ENCODE measurements around the gene CDRT15.

Gene CDRT15

DNA sequence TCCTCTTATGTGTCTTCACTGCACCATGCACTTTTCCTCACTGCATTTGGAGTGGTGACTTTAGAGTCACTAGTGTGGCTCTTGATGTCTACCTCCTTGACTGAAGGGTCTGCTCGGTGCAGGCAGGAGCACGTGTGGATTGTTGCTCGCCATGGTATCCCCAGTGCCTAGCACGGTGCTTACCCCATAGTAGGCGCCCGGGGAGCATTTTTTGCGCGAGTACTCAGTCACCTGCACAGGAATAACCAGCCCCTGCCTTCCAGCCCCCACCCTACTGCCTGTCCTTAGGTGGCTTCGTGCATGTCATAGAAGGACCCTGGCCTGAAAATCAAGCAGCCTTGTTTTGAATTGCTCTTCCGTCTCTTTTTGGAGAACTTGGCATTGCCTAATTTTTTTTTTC, 31.3 kb downstream of the CDRT15 start:
- H3K4me3 ChIP-seq (ENCODE audit: low read length) = no peak overlapping the region
- H3K36me3 ChIP-seq (ENCODE audit: control insufficient read depth, insufficient read depth, low read length) = no peaks in the 10 kb centered on the region
- no peak overlapping the region for H3K9ac ChIP-seq (ENCODE audit: low read length)
- no peaks in the 10 kb centered on the region for H3K9me3 ChIP-seq (ENCODE audit: control insufficient read depth, low read length)
- no peaks in the 10 kb centered on the region for H3K27me3 ChIP-seq (ENCODE audit: control insufficient read depth, insufficient read depth, low read length)
- H3K4me1 ChIP-seq (ENCODE audit: control insufficient read depth, insufficient read depth, low read length) = peaks cover 27% of the 10 kb centered on the region

DNA sequence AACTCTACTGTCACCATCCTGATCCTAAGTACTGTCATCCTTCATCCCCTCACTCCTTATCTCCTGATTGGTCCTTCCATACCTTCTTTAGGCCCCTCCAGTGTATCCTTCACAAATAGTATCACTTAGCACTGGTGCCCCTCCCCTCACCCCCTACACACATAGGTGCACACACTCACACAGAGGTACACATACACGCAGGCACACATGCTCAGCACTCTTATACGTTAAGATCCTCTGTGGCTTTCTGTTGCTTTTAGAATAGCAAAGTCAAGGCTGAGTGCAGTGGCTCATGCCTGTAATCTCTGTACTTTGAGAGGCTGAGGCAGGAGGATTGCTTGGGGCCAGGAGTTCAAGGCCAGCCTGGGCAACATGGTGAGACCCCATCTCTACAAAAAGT, 32.1 kb downstream of the CDRT15 start:
- no peaks in the 10 kb centered on the region for H3K36me3 ChIP-seq (ENCODE audit: control insufficient read depth, insufficient read depth, low read length)
- no peak overlapping the region for H3K4me3 ChIP-seq (ENCODE audit: low read length)
- peaks cover 27% of the 10 kb centered on the region for H3K4me1 ChIP-seq (ENCODE audit: control insufficient read depth, insufficient read depth, low read length)
- H3K9me3 ChIP-seq (ENCODE audit: control insufficient read depth, low read length) = no peaks in the 10 kb centered on the region
- no peak overlapping the region for H3K9ac ChIP-seq (ENCODE audit: low read length)
- H3K27me3 ChIP-seq (ENCODE audit: control insufficient read depth, insufficient read depth, low read length) = no peaks in the 10 kb centered on the region

DNA sequence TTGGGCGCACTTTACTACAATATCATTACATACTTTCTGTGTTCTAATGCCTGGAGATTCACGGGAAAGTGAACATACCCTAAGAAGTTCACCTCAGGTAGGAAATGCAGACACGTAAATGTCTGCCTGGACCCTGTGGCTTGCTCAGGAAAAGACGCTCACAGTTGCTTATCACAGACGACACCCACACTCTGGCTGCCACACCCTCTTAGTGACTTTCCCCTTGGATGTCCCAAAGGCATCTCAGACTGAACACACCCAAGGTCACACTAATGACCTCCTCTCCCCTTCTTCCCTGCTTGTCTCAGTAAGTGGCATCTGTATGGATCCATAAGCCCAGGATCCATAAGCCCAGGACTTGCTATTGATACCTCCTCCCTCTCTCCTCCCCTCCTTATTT, 32.6 kb downstream of the CDRT15 start:
- Histone ChIP-seq H3K9me3 (ENCODE audit: control insufficient read depth, low read length) (no peaks in the 10 kb centered on the region), H3K36me3 (ENCODE audit: control insufficient read depth, insufficient read depth, low read length) (no peaks in the 10 kb centered on the region), H3K4me1 (ENCODE audit: control insufficient read depth, insufficient read depth, low read length) (peaks cover 27% of the 10 kb centered on the region), H3K4me3 (ENCODE audit: low read length) (no peak overlapping the region), H3K9ac (ENCODE audit: low read length) (no peak overlapping the region), H3K27me3 (ENCODE audit: control insufficient read depth, insufficient read depth, low read length) (no peaks in the 10 kb centered on the region)

DNA sequence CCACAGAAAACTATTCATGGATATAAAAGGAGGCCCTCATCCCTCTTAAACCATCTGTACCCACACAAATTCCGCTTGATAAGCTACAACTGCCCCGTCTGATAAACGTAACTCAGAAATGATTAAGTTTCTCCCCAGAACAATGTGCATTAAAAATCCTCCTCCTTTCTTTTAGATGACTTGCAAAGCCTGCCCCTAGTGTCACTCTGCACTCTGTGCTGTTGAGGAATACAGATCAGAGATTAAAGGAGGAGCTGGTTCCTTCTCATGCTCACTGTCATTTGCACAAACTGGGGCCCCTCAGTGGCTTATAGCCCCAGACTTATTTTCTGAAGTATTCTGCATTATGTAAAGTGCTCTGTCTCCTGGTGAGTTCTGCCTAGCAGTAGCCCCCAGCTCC, 33.3 kb downstream of the CDRT15 start:
- H3K36me3 ChIP-seq (ENCODE audit: control insufficient read depth, insufficient read depth, low read length) = no peaks in the 10 kb centered on the region
- no peaks in the 10 kb centered on the region for H3K27me3 ChIP-seq (ENCODE audit: control insufficient read depth, insufficient read depth, low read length)
- no peak overlapping the region for H3K4me3 ChIP-seq (ENCODE audit: low read length)
- H3K4me1 ChIP-seq (ENCODE audit: control insufficient read depth, insufficient read depth, low read length) = peaks cover 29% of the 10 kb centered on the region
- no peak overlapping the region for H3K9ac ChIP-seq (ENCODE audit: low read length)
- H3K9me3 ChIP-seq (ENCODE audit: control insufficient read depth, low read length) = no peaks in the 10 kb centered on the region

DNA sequence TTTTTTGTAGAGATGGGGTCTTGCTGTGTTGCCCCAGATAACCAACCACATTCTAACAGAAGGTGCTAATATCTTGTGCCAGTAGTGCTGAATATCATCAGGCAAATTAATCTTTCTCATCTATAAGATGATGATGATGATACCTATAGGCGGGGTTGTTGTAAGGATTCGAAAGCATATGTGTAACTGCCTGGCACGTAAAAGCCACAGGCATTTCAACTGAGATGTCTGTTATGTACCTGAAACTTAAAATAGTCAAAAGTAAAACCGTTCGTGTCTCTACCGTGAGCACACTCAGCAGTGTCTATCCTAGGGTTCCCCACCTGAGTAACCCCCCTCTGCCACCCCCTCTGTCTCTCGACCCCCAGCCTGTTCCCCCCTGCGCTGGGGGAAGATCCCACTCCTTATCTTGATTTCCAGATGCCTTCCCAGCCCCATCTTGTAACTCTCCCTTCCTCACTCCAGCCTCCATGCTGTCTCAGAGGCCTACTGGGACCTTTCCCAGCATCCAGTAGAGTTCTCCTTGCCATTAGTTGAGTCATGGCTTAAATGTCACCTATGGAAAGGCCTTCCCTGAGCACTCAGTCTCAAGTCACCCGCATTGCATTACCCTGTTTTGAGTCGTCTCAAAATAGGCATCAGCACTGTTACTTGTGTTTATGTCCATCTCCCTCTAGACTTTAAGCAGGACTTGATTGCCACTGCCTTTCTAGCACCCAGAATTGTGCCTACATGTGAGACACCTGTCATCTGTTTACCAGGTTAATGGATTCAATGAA, 34.1 kb downstream of the CDRT15 start:
- Histone ChIP-seq H3K4me3 (ENCODE audit: low read length) (no peak overlapping the region), H3K9me3 (ENCODE audit: control insufficient read depth, low read length) (no peaks in the 10 kb centered on the region), H3K9ac (ENCODE audit: low read length) (no peak overlapping the region), H3K27me3 (ENCODE audit: control insufficient read depth, insufficient read depth, low read length) (no peaks in the 10 kb centered on the region), H3K36me3 (ENCODE audit: control insufficient read depth, insufficient read depth, low read length) (no peaks in the 10 kb centered on the region), H3K4me1 (ENCODE audit: control insufficient read depth, insufficient read depth, low read length) (peaks cover 36% of the 10 kb centered on the region)

DNA sequence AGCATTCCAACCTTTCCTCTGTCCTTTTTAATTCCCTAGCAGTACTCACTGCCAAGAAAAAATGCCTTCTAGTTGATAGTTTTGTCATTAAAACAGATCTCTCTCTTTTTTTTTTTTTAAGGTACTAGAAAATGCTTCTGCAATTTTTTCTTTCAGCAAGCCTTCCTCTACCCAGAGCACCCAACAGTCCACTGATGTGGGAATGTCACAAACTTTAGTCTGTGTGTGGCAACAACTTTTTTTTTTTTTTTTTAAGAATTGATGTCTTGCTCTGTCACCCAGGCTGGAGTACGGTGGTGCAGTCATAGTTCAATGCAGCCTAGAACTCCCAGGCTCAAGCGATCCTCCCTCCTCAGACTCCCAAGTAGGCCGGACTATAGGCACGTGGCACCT, 34.7 kb downstream of the CDRT15 start:
- H3K27me3 ChIP-seq (ENCODE audit: control insufficient read depth, insufficient read depth, low read length) = no peaks in the 10 kb centered on the region
- no peak overlapping the region for H3K4me3 ChIP-seq (ENCODE audit: low read length)
- H3K4me1 ChIP-seq (ENCODE audit: control insufficient read depth, insufficient read depth, low read length) = peaks cover 36% of the 10 kb centered on the region
- H3K36me3 ChIP-seq (ENCODE audit: control insufficient read depth, insufficient read depth, low read length) = no peaks in the 10 kb centered on the region
- no peaks in the 10 kb centered on the region for H3K9me3 ChIP-seq (ENCODE audit: control insufficient read depth, low read length)
- no peak overlapping the region for H3K9ac ChIP-seq (ENCODE audit: low read length)

DNA sequence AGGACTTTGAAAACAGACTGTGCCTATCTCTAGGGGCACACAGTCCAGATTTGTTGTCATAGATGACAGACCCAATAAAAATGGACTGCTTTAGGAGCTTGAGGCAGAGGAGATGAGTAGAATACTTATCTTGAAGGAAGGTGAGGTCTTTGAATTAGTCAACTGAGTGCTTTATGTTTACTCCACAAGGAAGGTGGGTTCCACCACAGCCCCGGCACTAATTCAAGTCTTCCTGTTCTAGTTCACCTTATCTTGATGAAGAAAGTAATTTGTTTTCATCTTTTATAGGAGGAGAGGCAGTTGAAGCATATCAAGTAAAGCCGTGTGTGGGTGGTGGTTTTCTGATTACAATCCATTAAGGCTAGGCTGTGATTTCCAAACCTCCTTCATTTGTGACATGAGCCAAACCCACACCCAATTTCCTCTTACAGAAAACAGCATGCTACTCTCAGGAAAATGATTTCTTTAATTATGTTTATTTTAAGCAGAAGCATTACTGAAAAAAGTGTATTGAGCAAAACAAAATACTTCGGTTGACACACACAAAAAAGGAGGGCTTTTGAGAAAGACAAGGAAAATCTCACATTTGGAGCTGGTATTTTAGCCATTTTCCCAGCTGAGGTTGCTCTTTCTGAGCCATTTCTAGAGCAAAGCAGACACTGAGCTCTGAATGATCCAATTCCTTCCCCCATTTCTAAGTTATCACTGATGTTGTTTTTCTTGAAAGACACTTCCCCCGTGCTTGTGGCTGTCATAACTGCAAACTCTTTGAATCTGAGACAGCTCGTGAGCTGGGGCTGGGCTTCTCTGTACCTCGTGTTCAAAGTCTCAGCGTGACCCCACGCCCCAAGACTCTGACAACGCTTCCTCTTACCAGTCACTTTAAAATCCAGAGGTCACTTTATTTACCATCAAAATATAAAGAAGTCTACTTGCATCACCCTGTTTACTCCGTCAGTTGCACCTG, 35.4 kb downstream of the CDRT15 start:
- Histone ChIP-seq H3K4me3 (ENCODE audit: low read length) (no peak overlapping the region), H3K27me3 (ENCODE audit: control insufficient read depth, insufficient read depth, low read length) (no peaks in the 10 kb centered on the region), H3K4me1 (ENCODE audit: control insufficient read depth, insufficient read depth, low read length) (peaks cover 30% of the 10 kb centered on the region), H3K9me3 (ENCODE audit: control insufficient read depth, low read length) (no peaks in the 10 kb centered on the region), H3K36me3 (ENCODE audit: control insufficient read depth, insufficient read depth, low read length) (no peaks in the 10 kb centered on the region), H3K9ac (ENCODE audit: low read length) (no peak overlapping the region)

DNA sequence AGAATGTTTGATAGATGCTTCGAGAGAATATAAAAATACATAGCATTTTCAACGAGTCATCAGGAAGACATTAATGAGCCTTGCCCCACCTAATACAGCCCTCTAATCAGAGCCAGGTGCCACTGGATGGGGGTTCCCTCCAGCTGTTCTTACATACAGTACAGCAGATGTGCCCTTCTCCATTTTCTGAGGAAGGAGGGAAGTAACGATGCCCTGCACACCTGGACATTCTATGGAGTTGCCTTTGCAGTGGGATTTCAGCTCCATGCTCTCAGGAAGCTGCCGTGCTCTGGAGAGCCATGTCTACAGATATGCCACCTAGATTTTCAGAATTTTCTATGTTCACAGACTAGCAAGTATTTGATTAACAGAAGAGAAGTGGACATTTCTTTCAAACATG, 36.3 kb downstream of the CDRT15 start:
- Histone ChIP-seq H3K4me3 (ENCODE audit: low read length) (no peak overlapping the region), H3K36me3 (ENCODE audit: control insufficient read depth, insufficient read depth, low read length) (no peaks in the 10 kb centered on the region), H3K27me3 (ENCODE audit: control insufficient read depth, insufficient read depth, low read length) (no peaks in the 10 kb centered on the region)

DNA sequence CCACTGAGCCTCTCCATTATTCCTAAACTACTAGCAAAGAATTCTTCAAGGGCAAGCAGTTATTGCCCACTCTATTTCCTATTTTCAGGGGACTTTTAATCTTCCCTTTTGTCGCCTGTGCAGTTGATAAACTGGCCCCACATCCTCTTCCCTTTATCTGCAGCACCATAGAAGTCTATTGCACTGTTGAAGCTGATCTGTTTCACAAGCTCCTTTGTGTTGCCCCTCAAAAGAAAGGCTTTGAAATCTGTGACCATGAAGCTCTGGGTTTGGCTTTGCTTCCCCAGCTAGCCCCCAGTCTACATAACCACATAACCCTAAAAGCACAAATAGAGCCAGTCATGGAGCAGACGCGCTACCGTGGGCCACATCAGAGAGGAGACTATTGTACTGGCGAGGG, 37.1 kb downstream of the CDRT15 start:
- Histone ChIP-seq H3K36me3 (ENCODE audit: control insufficient read depth, insufficient read depth, low read length) (no peaks in the 10 kb centered on the region), H3K4me1 (ENCODE audit: control insufficient read depth, insufficient read depth, low read length) (peaks cover 22% of the 10 kb centered on the region), H3K4me3 (ENCODE audit: low read length) (no peak overlapping the region), H3K9me3 (ENCODE audit: control insufficient read depth, low read length) (no peaks in the 10 kb centered on the region), H3K9ac (ENCODE audit: low read length) (no peak overlapping the region), H3K27me3 (ENCODE audit: control insufficient read depth, insufficient read depth, low read length) (no peaks in the 10 kb centered on the region)

More for the DNA sequence above, 36.3 kb downstream of the CDRT15 start:
- Histone ChIP-seq H3K9me3 (ENCODE audit: control insufficient read depth, low read length) (no peaks in the 10 kb centered on the region), H3K9ac (ENCODE audit: low read length) (no peak overlapping the region), H3K4me1 (ENCODE audit: control insufficient read depth, insufficient read depth, low read length) (peaks cover 23% of the 10 kb centered on the region)

DNA sequence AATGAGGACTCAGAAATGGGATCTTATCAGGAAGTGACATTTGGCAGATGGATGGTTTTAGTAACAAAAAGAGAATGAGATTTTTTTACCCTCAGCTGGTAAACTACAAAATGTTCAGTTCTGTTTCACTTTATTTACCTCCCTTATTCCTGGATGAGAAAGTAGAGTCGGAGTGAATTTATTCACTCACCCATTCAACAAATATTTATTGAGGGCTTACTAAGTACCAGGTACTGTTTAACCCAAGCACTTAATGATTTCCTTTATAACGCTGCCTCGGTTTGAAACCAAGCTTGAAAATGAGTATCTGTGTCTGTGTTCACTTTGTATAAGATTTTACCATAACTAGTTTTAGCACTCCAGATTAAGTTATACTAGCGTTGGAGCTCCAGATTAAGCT, 38.1 kb downstream of the CDRT15 start:
- H3K4me3 ChIP-seq (ENCODE audit: low read length) = no peak overlapping the region
- no peaks in the 10 kb centered on the region for H3K36me3 ChIP-seq (ENCODE audit: control insufficient read depth, insufficient read depth, low read length)
- no peaks in the 10 kb centered on the region for H3K27me3 ChIP-seq (ENCODE audit: control insufficient read depth, insufficient read depth, low read length)
- peaks cover 22% of the 10 kb centered on the region for H3K4me1 ChIP-seq (ENCODE audit: control insufficient read depth, insufficient read depth, low read length)
- H3K9ac ChIP-seq (ENCODE audit: low read length) = no peak overlapping the region
- no peaks in the 10 kb centered on the region for H3K9me3 ChIP-seq (ENCODE audit: control insufficient read depth, low read length)

DNA sequence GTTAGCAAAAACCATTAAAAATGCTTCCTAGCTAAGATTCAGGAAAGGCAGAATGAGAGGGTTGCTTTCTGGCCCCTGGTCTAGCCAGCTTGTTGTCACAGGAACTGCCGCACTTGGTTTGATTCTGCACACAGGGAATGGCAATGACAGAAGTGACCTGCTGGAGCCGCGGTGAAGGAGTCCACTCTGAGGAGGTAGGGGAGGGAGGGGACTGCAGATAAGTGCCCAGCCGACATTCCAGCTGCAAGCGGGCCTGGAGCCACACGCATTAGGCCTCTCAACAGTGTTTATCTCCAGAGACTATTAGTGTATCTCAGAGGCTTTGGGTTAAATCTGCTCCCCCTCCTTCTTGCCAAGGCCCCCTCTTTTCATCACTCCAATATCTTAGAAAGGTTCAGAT, 38.6 kb downstream of the CDRT15 start:
- Histone ChIP-seq H3K4me1 (ENCODE audit: control insufficient read depth, insufficient read depth, low read length) (peaks cover 22% of the 10 kb centered on the region), H3K27me3 (ENCODE audit: control insufficient read depth, insufficient read depth, low read length) (no peaks in the 10 kb centered on the region), H3K9me3 (ENCODE audit: control insufficient read depth, low read length) (no peaks in the 10 kb centered on the region), H3K36me3 (ENCODE audit: control insufficient read depth, insufficient read depth, low read length) (no peaks in the 10 kb centered on the region), H3K9ac (ENCODE audit: low read length) (no peak overlapping the region), H3K4me3 (ENCODE audit: low read length) (no peak overlapping the region)

DNA sequence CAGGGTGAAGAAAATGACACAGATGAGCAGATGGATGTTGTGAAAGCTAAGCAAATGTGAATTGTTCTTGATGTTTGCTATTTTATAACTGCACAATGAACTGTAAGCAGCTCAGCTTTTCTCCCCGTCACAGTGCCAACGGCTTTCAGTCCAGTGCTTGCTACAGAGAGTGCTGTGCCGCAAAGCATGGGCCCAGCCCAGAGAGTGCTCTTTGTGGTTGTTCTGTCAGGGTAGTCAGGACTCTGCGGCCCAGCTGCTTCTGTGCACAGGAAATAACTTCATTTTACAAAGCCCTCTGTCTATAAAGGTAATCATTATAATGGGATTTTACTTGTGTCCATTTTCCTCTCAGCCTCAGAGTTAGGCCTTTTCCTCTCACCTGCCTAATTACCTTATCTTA, 39.1 kb downstream of the CDRT15 start:
- H3K4me3 ChIP-seq (ENCODE audit: low read length) = no peak overlapping the region
- H3K36me3 ChIP-seq (ENCODE audit: control insufficient read depth, insufficient read depth, low read length) = no peaks in the 10 kb centered on the region
- H3K4me1 ChIP-seq (ENCODE audit: control insufficient read depth, insufficient read depth, low read length) = peaks cover 22% of the 10 kb centered on the region
- no peaks in the 10 kb centered on the region for H3K9me3 ChIP-seq (ENCODE audit: control insufficient read depth, low read length)
- H3K9ac ChIP-seq (ENCODE audit: low read length) = no peak overlapping the region
- no peaks in the 10 kb centered on the region for H3K27me3 ChIP-seq (ENCODE audit: control insufficient read depth, insufficient read depth, low read length)
